Stimulated activated CD8-positive, alpha-beta memory T cell treated with anti-CD3 and anti-CD28 coated beads, Interleukin-2, amount 100 ng/mL, for 1 hour (primary cell): ENCODE measurements around the gene DAZAP2.
A peak's percentile ranks its signal among the peaks of the same experiment; 100 is the strongest.
"Not testable (repeated sequence)": the region's sequence is repeated elsewhere in the genome, so short reads cannot be mapped to it uniquely, and the experiment has no call there.

Experiments
- DNase-seq, 2 donors: peaks; one replicate each; pipeline ENCODE4 v3.0.0-alpha.2; 2020; ENCODE audit warnings: low read depth in 2 of 2

The DAZAP2 gene

GRCh38 chr12:51217133-51217967 is 21.3 kb upstream of the DAZAP2 start:
- DNase-seq: peak; percentile 14 to 21

GRCh38 chr12:51217968-51218606 is 20.5 kb upstream of the DAZAP2 start, which contains the start of gene POU6F1:
Gene POU6F1 (minus strand): TSS chr12:51218062. CDS start chr12:51206836, 11,226 bp downstream.
- peak; percentile 44 to 53 for DNase-seq

- no peak for DNase-seq
Observed at GRCh38 chr12:51218607-51219161, 19.9 kb upstream of the DAZAP2 start.

GRCh38 chr12:51219322-51219721 is 19.3 kb upstream of the DAZAP2 start:
- no peak for DNase-seq

GRCh38 chr12:51219857-51220256 is 18.8 kb upstream of the DAZAP2 start:
- DNase-seq: not testable (repeated sequence)

- no peak for DNase-seq
Observed at GRCh38 chr12:51222461-51222860, 16.2 kb upstream of the DAZAP2 start.

- no peak for DNase-seq
Observed at GRCh38 chr12:51224625-51225024, 14.0 kb upstream of the DAZAP2 start.

- DNase-seq: no peak
Observed at GRCh38 chr12:51225234-51225633, 13.4 kb upstream of the DAZAP2 start.

- DNase-seq: no peak
Observed at GRCh38 chr12:51225771-51226170, 12.9 kb upstream of the DAZAP2 start.

- not testable (repeated sequence) for DNase-seq
Observed at GRCh38 chr12:51227112-51227511, 11.5 kb upstream of the DAZAP2 start.

GRCh38 chr12:51227962-51228361 is 10.7 kb upstream of the DAZAP2 start:
- DNase-seq: no peak

- DNase-seq: no peak
Observed at GRCh38 chr12:51229116-51229809, 9.4 kb upstream of the DAZAP2 start.

GRCh38 chr12:51232642-51233041 is 6.0 kb upstream of the DAZAP2 start:
- no peak for DNase-seq

- DNase-seq: no peak
Observed at GRCh38 chr12:51234530-51234929, 4.1 kb upstream of the DAZAP2 start.

- no peak for DNase-seq
Observed at GRCh38 chr12:51238037-51238509, 553 bp upstream of the DAZAP2 start.

- no peak for DNase-seq
Observed at GRCh38 chr12:51240971-51241370, 2.3 kb downstream of the DAZAP2 start.

GRCh38 chr12:51242120-51242519 is 3.5 kb downstream of the DAZAP2 start:
- DNase-seq: no peak

GRCh38 chr12:51242876-51243275 is 4.2 kb downstream of the DAZAP2 start:
- no peak for DNase-seq

GRCh38 chr12:51244269-51244668 is 5.6 kb downstream of the DAZAP2 start:
- DNase-seq: no peak

GRCh38 chr12:51245476-51246253 is 7.0 kb downstream of the DAZAP2 start:
- no peak for DNase-seq

GRCh38 chr12:51246254-51246853 is 7.7 kb downstream of the DAZAP2 start:
- DNase-seq: no peak
